GM21576 (cell line): ENCODE data around the gene INPP5D.
"Not testable (repeated sequence)": the region's sequence is repeated elsewhere in the genome, so short reads cannot be mapped to it uniquely, and the experiment has no call there.

Experiments
- ATAC-seq: cut with Tn5 transposase; IDR thresholded peaks from one replicate; pipeline ENCODE4 v1.9.1; 2021; ENCODE audit warnings: mild to moderate bottlenecking, moderate library complexity; ENCODE audit not compliant: unreplicated experiment

INPP5D gene

GRCh38 chr2:233052517-233052916 lies 7.6 kb upstream of the INPP5D start:
- not testable (repeated sequence) for ATAC-seq

DNA sequence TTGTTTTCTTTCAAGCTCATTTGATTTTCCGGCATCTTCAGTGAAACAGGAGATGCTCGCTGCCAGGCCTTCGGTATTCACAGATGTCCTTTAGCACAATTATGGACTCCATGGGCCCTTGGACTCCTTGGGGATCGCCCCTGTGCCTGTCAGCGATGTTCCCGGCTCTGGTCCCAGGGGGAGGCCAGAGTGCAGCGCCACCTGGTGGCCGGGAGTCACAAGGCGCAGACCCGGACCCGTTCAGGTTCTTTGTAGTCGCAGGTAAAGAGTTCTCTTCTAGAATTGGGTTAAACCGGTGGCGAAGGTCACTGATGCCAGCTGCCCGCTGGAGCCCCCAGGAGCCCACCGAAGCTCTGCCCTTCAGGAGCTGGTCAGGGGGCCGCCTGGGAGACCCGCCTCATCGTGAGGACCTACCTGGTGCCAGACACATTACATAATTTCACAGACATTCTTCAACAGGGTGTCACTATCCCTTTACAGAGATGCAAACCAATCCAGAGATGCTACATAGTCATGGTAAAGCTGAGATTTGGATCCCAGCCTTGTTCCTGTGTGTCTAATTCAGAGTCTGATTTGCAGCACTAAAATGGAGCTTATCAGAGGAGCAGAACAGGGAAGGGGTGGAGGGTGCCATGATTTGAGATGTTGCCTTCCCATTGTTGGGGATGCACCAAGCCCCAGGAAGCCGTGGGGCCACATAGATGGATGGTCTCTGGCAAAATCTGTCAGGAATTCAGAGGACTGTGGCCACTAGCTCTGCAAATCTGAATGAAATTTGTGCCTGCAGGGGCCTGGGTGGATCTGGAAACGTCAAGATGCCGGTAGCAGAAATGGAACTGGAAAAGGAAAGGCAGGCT lies 6.0 kb upstream of the INPP5D start:
- ATAC-seq, result no peak

DNA sequence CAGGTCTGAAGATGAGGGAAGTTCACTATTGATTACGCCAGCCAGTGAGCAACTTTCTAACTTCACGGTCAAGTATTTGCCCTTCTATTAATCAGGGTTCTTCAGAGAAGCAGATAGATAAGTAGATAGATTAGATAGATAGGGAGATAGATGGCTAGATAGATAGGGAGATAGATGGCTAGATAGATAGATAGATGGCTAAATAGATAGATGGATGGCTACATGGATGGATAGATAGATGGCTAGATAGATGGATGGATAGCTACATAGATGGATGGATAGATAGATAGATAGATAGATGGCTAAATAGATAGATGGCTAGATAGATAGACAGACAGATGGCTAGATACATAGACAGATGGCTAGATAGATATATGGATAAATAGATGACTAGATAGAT lies 4.8 kb upstream of the INPP5D start:
- ATAC-seq, result no peak

DNA sequence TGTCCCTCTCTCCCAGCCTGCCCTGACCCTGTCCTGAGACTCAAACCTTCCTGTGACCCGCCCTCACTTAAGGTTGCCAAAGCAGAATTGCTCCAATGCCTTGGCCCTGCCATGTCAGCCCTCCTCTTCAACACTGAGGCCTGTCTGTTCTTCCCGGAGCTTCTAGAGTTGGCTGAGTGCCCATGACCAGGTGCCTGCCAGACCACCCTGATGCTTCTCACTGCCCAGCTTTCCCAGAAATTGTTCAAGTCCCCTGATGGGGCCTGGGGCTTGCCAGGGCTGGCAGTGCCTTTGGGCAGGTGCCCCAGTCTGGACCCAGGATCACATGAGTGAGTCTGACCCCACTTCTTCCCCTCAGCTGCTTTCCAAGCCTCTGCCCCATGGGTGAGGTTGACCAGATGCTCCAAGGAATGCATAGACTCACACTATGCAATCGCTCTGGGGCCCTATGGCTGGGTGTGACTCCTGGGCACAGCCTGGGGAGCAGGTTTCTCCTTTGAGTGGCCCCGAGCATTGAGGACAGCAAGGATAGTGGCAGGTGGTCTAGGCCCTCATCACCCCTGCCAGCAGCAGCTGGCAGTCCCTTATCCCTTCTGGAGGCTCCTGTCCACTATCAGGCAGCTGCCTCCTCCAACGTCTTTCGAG lies 3.1 kb upstream of the INPP5D start:
- ATAC-seq, result no peak

- no peak for ATAC-seq
Measured at GRCh38 chr2:233058717-233059546, 1.2 kb upstream of the INPP5D start.

GRCh38 chr2:233059547-233059796 lies 670 bp upstream of the INPP5D start:
- no peak for ATAC-seq

DNA sequence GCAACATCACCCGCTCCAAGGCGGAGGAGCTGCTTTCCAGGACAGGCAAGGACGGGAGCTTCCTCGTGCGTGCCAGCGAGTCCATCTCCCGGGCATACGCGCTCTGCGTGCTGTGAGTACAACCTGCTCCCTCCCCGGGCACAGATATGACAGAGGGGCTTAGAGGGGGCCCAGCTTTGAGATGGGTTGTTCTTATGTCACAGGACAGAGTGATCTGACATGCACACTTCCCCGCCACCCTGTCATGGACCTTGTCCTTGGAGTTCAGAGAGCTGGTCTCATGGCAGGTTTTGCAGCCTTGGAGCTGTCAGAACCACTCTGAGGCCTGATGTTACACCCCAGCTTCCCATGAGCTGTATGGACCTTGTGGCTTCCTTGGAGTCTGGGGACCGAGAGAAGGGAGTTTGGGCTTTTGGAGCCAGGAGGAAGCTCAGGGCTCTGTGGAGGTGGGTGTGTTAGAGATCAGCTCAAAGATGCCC lies 398 bp downstream of the INPP5D start:
- ATAC-seq, result no peak

DNA sequence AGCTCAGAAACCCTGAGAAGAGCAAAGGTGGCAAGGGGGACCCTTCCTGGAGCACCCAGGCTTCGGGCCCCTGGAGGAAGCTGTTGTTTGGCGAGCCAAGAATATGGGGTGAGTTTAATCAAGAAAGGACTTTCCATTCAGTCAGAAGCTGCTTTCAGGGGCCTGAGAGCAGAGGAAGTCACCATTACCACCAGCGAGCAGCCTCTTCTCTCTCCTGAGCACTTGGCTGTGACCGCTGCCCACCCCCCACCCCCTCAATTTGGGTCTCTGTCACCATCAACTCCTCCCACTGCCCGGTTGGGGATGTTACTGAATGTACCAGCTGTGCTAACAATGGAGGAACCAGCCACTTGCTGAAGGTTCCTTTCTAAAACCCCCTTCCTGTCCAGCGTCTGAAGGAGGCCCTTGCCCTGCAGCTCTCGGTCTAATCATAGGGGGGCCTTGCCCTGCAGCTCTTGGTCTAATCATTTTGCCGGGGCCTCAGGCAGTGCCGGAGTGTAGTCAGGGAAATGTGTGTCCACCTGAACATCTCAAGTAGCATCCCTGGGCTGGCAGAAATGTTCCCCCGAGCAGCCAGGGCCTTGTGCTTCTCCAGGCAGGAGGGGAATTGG lies 943 bp downstream of the INPP5D start:
- no peak for ATAC-seq

- no peak for ATAC-seq
Measured at GRCh38 chr2:233061591-233062450, 1.7 kb downstream of the INPP5D start.

DNA sequence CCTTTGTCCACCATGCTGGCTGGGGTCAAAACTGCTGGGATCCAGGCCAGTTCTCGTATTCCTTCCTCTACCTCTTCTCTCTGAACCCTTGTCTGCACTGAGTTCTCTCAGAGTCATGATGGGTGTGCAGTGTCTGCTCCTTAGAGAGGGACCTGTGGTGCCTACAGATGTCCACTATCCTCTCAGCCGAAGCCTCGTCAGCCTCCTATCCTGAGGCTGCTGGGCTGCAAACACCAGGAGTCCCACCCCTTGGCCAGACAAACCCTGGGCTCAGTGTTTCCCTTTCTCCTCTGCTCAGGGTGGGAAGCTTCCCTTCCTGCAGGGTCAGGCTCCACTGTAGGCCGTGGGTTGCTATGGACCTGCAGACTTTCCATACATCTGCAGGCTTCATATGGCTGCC lies 2.3 kb downstream of the INPP5D start:
- no peak for ATAC-seq

GRCh38 chr2:233062946-233063268 lies 2.8 kb downstream of the INPP5D start:
- ATAC-seq, result no peak

DNA sequence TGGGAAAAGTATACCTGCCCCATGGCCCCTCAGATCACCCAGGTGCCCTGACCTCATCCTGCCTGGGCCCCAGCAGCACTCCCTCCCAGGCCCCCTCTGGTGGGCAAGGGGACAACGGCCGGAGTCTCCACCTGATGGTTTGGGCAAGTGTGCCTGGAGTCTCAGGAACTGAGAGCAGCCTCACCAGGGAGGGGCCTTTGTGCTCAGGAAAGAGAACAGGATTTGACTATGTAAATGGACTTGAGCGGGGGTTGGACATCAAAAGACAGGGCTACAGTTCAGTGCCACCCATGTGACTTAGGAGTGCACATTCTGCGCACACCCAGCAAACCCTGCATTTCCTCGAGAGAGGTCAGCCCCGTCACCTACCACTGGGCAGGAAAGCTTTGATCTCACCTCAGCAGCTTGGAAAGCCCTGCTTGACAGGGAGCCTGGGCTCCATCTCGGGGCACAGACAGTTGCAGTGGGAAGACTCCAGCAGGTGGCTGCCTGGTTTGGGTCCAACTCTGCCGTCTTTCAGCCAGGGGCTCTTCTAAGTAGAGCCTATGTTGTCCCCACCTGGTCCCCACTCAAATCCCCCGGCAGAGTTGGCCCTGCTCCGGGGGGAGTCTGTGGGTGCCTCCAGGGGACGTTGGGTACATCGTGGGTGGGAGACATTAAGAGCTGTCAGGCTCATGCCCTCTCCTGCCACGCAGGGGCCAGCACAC lies 3.3 kb downstream of the INPP5D start:
- peak; percentile 39 for ATAC-seq

GRCh38 chr2:233063976-233064411 lies 3.9 kb downstream of the INPP5D start:
- no peak for ATAC-seq

DNA sequence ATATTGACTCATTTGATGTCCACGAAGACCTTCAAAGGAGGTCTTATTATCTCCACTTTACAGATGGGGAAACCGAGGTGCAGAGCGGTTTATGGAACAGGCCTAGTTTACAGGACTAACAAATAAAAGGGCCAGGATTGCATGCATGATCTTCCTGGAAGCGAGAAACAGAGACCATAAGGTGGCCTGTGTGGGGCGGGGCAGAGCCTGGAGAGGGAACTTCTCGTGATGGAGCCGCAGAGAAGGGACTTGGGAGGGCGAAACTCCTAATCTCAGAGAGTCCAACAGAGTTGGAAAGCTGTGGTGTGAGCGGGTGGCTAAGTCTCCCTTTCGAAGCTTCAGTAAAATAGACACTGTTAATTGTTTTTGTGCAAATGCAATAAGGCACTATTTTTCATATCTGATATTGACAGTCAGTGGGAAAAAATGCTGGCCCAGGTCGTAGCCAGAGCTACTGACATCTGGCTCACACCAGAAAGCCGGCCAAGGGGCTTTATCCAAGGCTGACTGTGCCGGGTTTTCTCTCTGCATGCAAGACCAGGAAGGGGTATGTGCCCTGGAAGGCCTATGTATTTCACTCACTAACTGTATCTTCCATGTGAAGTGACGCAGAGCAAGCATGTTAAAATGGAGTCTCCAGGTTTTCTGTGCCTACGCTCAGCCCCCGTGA lies 4.5 kb downstream of the INPP5D start:
- no peak for ATAC-seq

DNA sequence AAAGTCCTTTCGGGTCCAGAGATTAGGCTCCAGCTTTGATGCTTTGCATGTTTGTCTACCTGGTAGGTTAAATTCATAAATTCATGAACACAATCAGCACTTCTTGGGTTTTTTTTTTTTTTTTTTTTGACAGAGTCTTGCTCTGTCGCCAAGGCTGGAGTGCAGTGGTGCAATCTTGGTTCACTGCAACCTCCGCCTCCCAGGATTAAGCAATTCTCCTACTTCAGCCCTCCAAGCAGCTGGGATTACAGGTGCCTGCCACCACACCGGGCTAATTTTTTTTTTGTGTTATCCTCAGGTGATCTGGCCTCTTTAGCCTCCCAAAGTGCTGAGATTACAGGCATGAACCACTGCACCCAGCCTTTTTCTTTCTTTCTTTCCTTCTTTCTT lies 5.1 kb downstream of the INPP5D start:
- not testable (repeated sequence) for ATAC-seq

- no peak for ATAC-seq
Measured at GRCh38 chr2:233065954-233066470, 5.9 kb downstream of the INPP5D start.

DNA sequence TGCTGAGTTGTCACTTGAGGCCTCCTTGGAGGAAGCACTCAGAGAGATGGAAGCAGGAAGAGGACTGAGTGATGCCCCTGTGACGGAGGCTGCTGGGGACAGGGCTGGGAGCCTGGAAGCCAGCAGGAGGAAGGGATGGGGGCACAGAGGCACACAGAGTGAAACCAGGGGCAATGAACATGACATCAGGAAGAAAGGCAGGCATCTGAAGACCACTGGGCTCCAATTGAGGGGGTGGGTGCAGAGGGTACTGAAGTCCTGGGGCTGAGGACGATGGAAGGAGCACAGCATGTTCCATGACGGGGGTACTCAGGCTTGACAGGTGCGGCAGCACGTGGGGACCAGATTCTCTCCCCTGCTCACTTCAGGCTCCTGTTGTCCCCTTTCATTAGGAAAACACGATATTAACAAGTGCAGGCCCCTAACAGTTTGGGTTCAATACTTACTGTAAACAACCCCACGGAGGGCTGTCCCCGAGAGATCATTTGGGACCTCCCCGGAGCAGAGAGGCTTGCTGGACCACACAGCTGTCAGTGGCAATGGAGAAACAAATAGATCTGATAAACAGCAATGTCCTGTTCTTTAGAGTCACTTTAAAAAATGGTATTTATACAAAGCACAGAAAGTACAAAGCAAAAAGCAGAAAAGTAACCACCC lies 8.7 kb downstream of the INPP5D start:
- ATAC-seq, result no peak

- no peak for ATAC-seq
Measured at GRCh38 chr2:233072838-233073237, 12.7 kb downstream of the INPP5D start.

DNA sequence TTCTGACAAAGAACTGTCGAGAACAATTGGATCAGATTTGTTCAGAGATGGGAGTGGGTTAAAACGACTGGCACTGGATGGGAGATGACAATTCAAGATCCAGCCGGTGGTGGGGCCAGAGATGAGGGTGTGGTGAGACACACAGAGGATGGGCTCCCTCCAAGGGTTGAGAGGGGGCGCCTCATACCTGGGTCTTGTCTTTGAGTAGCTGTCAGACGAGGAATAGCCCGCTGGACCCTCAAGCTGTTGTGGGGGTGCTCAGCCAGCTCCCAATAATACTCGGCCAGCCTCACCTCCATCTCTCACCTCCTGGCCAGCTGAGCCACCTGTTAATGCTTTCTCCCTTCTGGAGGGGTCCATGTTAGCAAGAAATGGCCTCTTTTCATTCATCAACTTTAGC lies 14.0 kb downstream of the INPP5D start:
- ATAC-seq, result no peak
